Kidney capillary endothelial cell (primary cell): ENCODE measurements around the gene INTS7.

ENCODE experiments used
- DNase-seq: peaks from one replicate; pipeline ENCODE4 v3.0.0-alpha.2; 2018; ENCODE audit warnings: low spot score

Gene INTS7

GRCh38 chr1:211909395-211909794 is 126.0 kb downstream of the INTS7 start:
- DNase-seq = no peak

- no peak for DNase-seq
These were observed 126.4 kb downstream of the INTS7 start for GRCh38 chr1:211908951-211909350.

GRCh38 chr1:211908453-211908852 is 126.9 kb downstream of the INTS7 start:
- DNase-seq = no peak

- DNase-seq = no peak
These were observed 131.7 kb downstream of the INTS7 start for GRCh38 chr1:211903490-211904245.

GRCh38 chr1:211902624-211903291 is 132.6 kb downstream of the INTS7 start:
- DNase-seq = no peak

GRCh38 chr1:211901945-211902344 is 133.4 kb downstream of the INTS7 start:
- no peak for DNase-seq

- no peak for DNase-seq
These were observed 134.9 kb downstream of the INTS7 start for GRCh38 chr1:211900441-211900840.

GRCh38 chr1:211896958-211897357 is 138.4 kb downstream of the INTS7 start:
- DNase-seq = no peak

GRCh38 chr1:211895126-211895759 is 140.1 kb downstream of the INTS7 start:
- no peak for DNase-seq

GRCh38 chr1:211894312-211894711 is 141.0 kb downstream of the INTS7 start:
- no peak for DNase-seq

- DNase-seq = no peak
These were observed 142.1 kb downstream of the INTS7 start for GRCh38 chr1:211893260-211893659.

GRCh38 chr1:211892577-211892976 is 142.8 kb downstream of the INTS7 start:
- no peak for DNase-seq

- no peak for DNase-seq
These were observed 143.6 kb downstream of the INTS7 start for GRCh38 chr1:211891708-211892107.
